ENCODE results near the gene SMIM5.

DNA sequence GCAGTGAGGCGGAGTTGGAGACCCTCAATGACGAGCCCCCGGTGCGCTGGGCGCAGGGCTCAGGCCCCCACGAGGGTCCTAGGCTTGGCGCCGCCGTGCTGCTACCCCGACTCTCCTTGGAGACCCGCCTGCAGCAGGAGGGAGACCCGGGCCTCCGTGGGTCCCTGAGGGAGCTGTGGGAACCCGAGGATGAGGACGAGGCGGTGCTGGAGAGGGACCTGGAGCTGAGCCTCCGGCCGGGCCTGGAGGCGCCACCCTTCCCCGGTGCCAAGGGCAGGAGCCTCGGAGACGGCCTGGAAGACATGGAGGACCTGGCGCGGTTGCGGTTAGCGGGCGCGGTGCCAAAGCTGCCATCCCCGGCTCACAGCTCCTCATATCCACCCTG, 43.3 kb upstream of the SMIM5 start:
- TF ChIP-seq, protein P1, sequence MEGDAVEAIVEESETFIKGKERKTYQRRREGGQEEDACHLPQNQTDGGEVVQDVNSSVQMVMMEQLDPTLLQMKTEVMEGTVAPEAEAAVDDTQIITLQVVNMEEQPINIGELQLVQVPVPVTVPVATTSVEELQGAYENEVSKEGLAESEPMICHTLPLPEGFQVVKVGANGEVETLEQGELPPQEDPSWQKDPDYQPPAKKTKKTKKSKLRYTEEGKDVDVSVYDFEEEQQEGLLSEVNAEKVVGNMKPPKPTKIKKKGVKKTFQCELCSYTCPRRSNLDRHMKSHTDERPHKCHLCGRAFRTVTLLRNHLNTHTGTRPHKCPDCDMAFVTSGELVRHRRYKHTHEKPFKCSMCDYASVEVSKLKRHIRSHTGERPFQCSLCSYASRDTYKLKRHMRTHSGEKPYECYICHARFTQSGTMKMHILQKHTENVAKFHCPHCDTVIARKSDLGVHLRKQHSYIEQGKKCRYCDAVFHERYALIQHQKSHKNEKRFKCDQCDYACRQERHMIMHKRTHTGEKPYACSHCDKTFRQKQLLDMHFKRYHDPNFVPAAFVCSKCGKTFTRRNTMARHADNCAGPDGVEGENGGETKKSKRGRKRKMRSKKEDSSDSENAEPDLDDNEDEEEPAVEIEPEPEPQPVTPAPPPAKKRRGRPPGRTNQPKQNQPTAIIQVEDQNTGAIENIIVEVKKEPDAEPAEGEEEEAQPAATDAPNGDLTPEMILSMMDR (IDR thresholded peaks at IDR 0.05): no peak
- TF ChIP-seq POLR2A (IDR thresholded peaks at IDR 0.05): no peak
